Cardiac fibroblast (primary cell): ENCODE measurements around the gene MARK2.

Source experiments
- DNase-seq, 2 donors: peaks; one replicate each; pipeline versions ENCODE4 v3.0.0 to v3.0.0-alpha.2; 2010; ENCODE audit warnings: low read depth in 2 of 2
- H3K4me3 ChIP-seq, 2 donors: replicated peaks in 1 of 2; 1 replicate in 1 of 2; 2 replicates in 1 of 2; pipeline ENCODE4 v1.5.1; 2011; ENCODE audit warnings: low read depth in 2 of 2, low read length in 2 of 2, mild to moderate bottlenecking in 2 of 2, moderate library complexity in 1 of 2
- CTCF ChIP-seq: IDR thresholded peaks from one replicate; pipeline ENCODE4 v1.5.1; 2011; ENCODE audit warnings: low read depth, mild to moderate bottlenecking, low read length, inconsistent platforms

Gene MARK2

GRCh38 chr11:63816166-63816565 lies 22.7 kb upstream of the MARK2 start:
- no peak for DNase-seq
- no peak for TF ChIP-seq CTCF
- no peak overlapping the region for H3K4me3 ChIP-seq

- H3K4me3 ChIP-seq = no peak overlapping the region
- TF ChIP-seq CTCF = no peak
- DNase-seq = no peak
Measured at GRCh38 chr11:63816732-63817131, 22.2 kb upstream of the MARK2 start.

GRCh38 chr11:63817758-63818498 lies 21.0 kb upstream of the MARK2 start:
- TF ChIP-seq CTCF = no peak

GRCh38 chr11:63818609-63819008 lies 20.3 kb upstream of the MARK2 start:
- no peak overlapping the region for H3K4me3 ChIP-seq
- TF ChIP-seq CTCF = no peak
- DNase-seq = no peak

More at GRCh38 chr11:63817758-63818498, 21.0 kb upstream of the MARK2 start:
- H3K4me3 ChIP-seq = no peak overlapping the region
- DNase-seq = no peak

GRCh38 chr11:63821411-63821810 lies 17.5 kb upstream of the MARK2 start:
- no peak for TF ChIP-seq CTCF
- DNase-seq = no peak
- no peak overlapping the region for H3K4me3 ChIP-seq

- H3K4me3 ChIP-seq = no peak overlapping the region
- no peak for DNase-seq
- no peak for TF ChIP-seq CTCF
Measured at GRCh38 chr11:63826471-63827190, 12.3 kb upstream of the MARK2 start.
